GM19395 (cell line): ENCODE measurements around the gene PLOD2.

Source experiments
- ATAC-seq: cut with Tn5 transposase; IDR thresholded peaks from one replicate; pipeline ENCODE4 v1.9.1; 2021; ENCODE audit warnings: mild to moderate bottlenecking, moderate library complexity; ENCODE audit not compliant: unreplicated experiment

Gene PLOD2

GRCh38 chr3:146052056-146052790 lies 108.8 kb downstream of the PLOD2 start:
- no peak for ATAC-seq

DNA sequence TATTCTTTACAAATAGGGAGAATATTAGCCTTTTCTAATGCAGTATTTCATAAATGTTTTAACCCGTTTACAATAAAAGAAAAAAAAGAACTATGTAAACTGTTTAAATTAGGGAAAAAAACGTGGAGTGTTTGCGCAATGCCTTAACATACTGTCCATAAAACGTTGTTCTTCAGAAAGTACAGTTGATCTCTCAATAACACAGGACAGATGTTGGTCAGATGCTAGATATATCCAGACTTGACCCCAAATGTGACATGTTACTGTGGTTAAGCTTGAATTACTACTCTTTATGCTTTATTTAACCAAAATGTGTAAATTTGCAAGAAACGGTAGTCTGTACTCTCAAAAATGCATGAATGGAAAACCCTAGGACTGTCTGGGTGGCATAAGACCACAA lies 110.3 kb downstream of the PLOD2 start:
- ATAC-seq, result no peak

DNA sequence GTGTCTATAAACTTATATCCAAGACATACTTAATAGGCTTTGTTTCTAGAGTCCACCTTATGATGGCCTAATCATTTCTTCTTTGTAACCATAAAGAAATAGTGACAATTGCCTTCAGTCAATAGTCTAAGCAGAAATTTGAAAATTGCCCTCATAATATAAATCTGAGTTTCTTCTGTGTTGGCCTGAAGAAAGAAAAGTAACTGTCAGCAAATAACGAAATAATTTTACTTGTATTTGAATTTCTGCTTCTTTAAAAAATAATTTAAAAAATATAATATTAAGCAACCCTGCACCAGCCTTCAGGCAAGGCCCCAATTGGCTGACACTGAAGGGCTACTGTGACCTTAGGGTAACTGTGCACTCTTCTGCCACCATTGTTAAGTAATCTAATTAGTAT lies 113.5 kb downstream of the PLOD2 start:
- ATAC-seq, result no peak

DNA sequence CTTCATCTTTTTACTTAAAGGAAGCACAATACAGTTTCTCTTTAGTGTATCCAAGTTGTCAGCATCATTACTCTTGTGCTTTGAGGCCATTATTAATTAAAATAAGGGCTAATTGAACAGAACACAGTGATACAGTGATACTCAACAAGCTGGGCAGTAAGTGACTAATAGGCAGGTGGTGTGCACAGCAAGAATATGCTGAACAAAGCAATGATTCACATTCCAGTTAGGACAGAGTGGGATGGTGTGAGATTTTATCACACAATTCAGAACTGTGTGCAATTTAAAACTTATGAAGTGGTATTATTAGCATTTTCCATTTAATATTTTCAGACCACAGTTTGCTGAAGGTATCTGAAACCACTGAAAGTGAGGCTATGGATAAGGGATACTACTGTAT lies 116.9 kb downstream of the PLOD2 start:
- ATAC-seq, result no peak

DNA sequence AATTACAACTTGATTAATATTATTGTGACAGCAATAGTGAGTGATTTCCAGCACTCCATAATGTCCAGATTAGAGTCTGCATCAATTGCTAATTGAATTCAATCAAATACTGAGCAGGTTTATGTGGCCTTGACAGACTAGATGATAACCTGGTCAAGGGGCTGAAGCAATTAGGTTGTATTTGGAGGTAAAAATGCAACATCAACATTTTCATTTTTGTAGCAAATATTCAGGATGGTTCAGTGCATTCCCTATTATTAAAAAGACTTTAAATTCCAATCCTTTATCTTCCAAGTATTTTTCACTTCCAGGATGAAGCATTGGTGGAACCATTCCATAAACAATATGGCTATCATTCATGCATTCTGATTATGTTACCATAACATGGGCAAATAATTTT lies 120.4 kb downstream of the PLOD2 start:
- no peak for ATAC-seq

GRCh38 chr3:146037697-146038096 lies 123.3 kb downstream of the PLOD2 start:
- ATAC-seq, result no peak

GRCh38 chr3:146036281-146036680 lies 124.7 kb downstream of the PLOD2 start:
- no peak for ATAC-seq

GRCh38 chr3:146035366-146035765 lies 125.6 kb downstream of the PLOD2 start:
- no peak for ATAC-seq

DNA sequence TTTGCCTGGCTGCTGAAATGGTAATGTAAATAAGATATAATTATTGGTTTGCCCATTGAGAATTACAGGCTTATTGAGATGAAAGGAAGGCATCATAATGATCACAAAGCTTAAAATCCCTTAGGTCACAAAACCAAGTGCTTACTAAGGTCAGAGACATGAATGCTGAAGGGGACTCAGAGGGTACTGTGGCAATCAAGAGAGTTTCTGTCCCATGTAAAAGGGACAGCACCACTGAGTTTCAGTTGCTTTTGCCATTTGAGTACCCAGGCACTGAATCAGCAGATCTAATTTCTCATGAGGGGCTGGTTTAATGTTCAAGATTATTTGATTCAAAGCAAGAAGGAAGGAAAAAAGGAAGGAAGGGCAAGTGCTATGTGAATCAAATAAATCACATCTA lies 127.0 kb downstream of the PLOD2 start:
- ATAC-seq, result no peak

- ATAC-seq, result no peak
These were observed 134.4 kb downstream of the PLOD2 start for GRCh38 chr3:146026547-146026946.

- no peak for ATAC-seq
These were observed 136.7 kb downstream of the PLOD2 start for GRCh38 chr3:146024260-146024659.

GRCh38 chr3:146020969-146021368 lies 140.0 kb downstream of the PLOD2 start:
- no peak for ATAC-seq

GRCh38 chr3:146019508-146019907 lies 141.5 kb downstream of the PLOD2 start:
- ATAC-seq, result no peak
